ENCODE results near the gene ARMC9.

DNA sequence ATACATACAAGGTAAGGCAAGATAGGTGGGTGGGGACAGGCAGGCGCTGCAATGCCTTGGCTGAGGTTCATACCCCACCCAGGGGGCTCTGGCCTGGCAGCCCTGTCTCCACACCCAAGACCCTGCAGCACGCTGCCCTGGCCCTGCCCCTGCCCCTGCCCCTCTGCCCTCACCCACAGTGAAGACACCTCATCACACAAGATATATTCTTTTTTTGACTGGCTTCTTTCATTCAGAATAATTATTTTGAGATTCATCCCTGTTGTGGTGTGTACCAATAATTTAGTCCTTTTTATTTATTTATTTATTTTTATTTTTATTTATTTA is 185.6 kb downstream of the ARMC9 start:
- TF ChIP-seq POLR2A (IDR thresholded peaks at IDR 0.05) (no peak), POLR2AphosphoS5 (IDR thresholded peaks at IDR 0.05) (no peak), EP300 (IDR thresholded peaks at IDR 0.05; ENCODE audit: low read depth) (no peak)
- TF ChIP-seq, protein P1, sequence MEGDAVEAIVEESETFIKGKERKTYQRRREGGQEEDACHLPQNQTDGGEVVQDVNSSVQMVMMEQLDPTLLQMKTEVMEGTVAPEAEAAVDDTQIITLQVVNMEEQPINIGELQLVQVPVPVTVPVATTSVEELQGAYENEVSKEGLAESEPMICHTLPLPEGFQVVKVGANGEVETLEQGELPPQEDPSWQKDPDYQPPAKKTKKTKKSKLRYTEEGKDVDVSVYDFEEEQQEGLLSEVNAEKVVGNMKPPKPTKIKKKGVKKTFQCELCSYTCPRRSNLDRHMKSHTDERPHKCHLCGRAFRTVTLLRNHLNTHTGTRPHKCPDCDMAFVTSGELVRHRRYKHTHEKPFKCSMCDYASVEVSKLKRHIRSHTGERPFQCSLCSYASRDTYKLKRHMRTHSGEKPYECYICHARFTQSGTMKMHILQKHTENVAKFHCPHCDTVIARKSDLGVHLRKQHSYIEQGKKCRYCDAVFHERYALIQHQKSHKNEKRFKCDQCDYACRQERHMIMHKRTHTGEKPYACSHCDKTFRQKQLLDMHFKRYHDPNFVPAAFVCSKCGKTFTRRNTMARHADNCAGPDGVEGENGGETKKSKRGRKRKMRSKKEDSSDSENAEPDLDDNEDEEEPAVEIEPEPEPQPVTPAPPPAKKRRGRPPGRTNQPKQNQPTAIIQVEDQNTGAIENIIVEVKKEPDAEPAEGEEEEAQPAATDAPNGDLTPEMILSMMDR (IDR thresholded peaks at IDR 0.05): no peak
